Lung (tissue), 12 donors: Measurements from ENCODE around the gene LRP1B. TPM values are rescaled to one million over a fixed set of nuclear protein-coding genes. Genes with fewer than 3 reads are reported as not detected.

Experiments used
- ATAC-seq: fragments of 200-7000 bp; cut with Tn5 transposase; one replicate; pipeline ENCODE4 v1.9.1; 2020; ENCODE audit warnings: moderate number of reproducible peaks; ENCODE audit not compliant: insufficient read depth, low FRiP score
- DNase-seq, 3 donors: peaks; one replicate each; pipeline ENCODE4 v3.0.0-alpha.2; 2013 to 2017
- H3K27ac ChIP-seq, 2 donors: one replicate each; pipeline ENCODE4 v1.5.1; 2013; ENCODE audit warnings: mild to moderate bottlenecking in 2 of 2, moderate library complexity in 2 of 2, control low read depth in 1 of 2, inconsistent platforms in 1 of 2, low read depth in 1 of 2, low read length in 1 of 2
- H3K27me3 ChIP-seq, 3 donors: one replicate each; pipeline ENCODE4 v1.5.1; 2013; ENCODE audit warnings: low read length in 2 of 3; ENCODE audit not compliant: control insufficient read depth in 3 of 3, insufficient read depth in 3 of 3
- H3K36me3 ChIP-seq, 4 donors: one replicate each; pipeline ENCODE4 v1.5.1; 2013; ENCODE audit warnings: low read length in 4 of 4, mild to moderate bottlenecking in 1 of 4, moderate library complexity in 1 of 4; ENCODE audit not compliant: control insufficient read depth in 4 of 4, insufficient read depth in 4 of 4
- H3K4me1 ChIP-seq, 5 donors: one replicate each; pipeline ENCODE4 v1.5.1; 2013; ENCODE audit warnings: low read length in 5 of 5, mild to moderate bottlenecking in 2 of 5, moderate library complexity in 1 of 5; ENCODE audit not compliant: control insufficient read depth in 5 of 5, insufficient read depth in 5 of 5
- H3K4me3 ChIP-seq: one replicate; pipeline ENCODE4 v1.5.1; 2013; ENCODE audit warnings: mild to moderate bottlenecking, control low read depth, moderate library complexity
- H3K9ac ChIP-seq, 2 donors: one replicate each; pipeline ENCODE4 v1.5.1; 2013; ENCODE audit warnings: low read length in 2 of 2, control low read depth in 1 of 2; ENCODE audit not compliant: insufficient read depth in 1 of 2
- H3K9me3 ChIP-seq, 4 donors: one replicate each; pipeline ENCODE4 v1.5.1; 2013; ENCODE audit warnings: low read length in 3 of 4, mild to moderate bottlenecking in 1 of 4, moderate library complexity in 1 of 4; ENCODE audit not compliant: control insufficient read depth in 4 of 4, insufficient read depth in 3 of 4
- CTCF ChIP-seq: IDR thresholded peaks from 2 replicates; pipeline ENCODE4 v1.5.1; 2012; ENCODE audit warnings: mild to moderate bottlenecking; ENCODE audit errors: control extremely low read depth, extremely low read depth
- WGBS, 2 donors: extraction: QIAGEN DNeasy Blood & Tissue Kit; methylation state at CpG; one replicate each; pipeline ENCODE4 v1.1.7; 2013; 5-methylcytosine and 5-hydroxymethylcytosine counted together
- polyA plus RNA-seq, 2 donors: library from polyadenylated mRNA; stranded (reverse); fragments of 200-250 nt; gene quantifications; one replicate each; pipeline ENCODE4 v1.2.1, GENCODE V29; 2013
- total RNA-seq, 2 donors: library from RNA; depleted of rRNA in 1 of 2; stranded (reverse); fragments of >200 nt in 1 of 2; gene quantifications; one replicate each; pipeline ENCODE4 v1.2.1, GENCODE V29; 2014 to 2021
- donor health status: control.
- donor health status: control.
- donor health status: Bipolar disorder and iron deficiency.
- donor health status: healthy.
- donor health status: DM: yes; HTN: yes; CAD: no.

LRP1B gene
- total and polyA plus RNA-seq, 4 donors: 0.01 to 6.5 (median 0.16) TPM

- WGBS, 2 donors: 81 to 90% methylated on average over 2 of the region's 2 CpGs
- Histone ChIP-seq H3K27ac (no peak overlapping the region), H3K9ac (no peak overlapping the region), H3K36me3 (no peaks in the 10 kb centered on the region), H3K9me3 (no peaks in the 10 kb centered on the region), H3K27me3 (no peaks in the 10 kb centered on the region), H3K4me1 (peaks cover 0 to 4% (median 0%) of the 10 kb centered on the region in 5 donors), H3K4me3 (no peak overlapping the region)
- no peak for DNase-seq
- ATAC-seq: no peak
- no peak for TF ChIP-seq CTCF
Observed at GRCh38 chr2:141519906-141520305, 610.9 kb downstream of the LRP1B start.

- Histone ChIP-seq H3K36me3 (no peaks in the 10 kb centered on the region), H3K9me3 (peaks cover 0 to 1% (median 0%) of the 10 kb centered on the region in 4 donors), H3K4me1 (peaks cover 0 to 4% (median 0%) of the 10 kb centered on the region in 5 donors), H3K27ac (no peak overlapping the region), H3K9ac (no peak overlapping the region), H3K4me3 (no peak overlapping the region), H3K27me3 (no peaks in the 10 kb centered on the region)
- no peak for TF ChIP-seq CTCF
- DNase-seq (no peak), ATAC-seq (no peak)
- WGBS, 2 donors: 79 to 87% methylated on average over 2 of the region's 2 CpGs
Observed at GRCh38 chr2:141517852-141518421, 612.9 kb downstream of the LRP1B start.

GRCh38 chr2:141517180-141517851 lies 613.5 kb downstream of the LRP1B start:
- WGBS, 2 donors: 65 to 74% methylated on average over 5 of the region's 5 CpGs
- H3K27me3 ChIP-seq: no peaks in the 10 kb centered on the region
- H3K36me3 ChIP-seq: no peaks in the 10 kb centered on the region
- peaks cover 0 to 1% (median 0%) of the 10 kb centered on the region in 4 donors for H3K9me3 ChIP-seq
- H3K27ac ChIP-seq: no peak overlapping the region
- ATAC-seq: no peak
- no peak overlapping the region for H3K4me3 ChIP-seq
- H3K4me1 ChIP-seq: no peaks in the 10 kb centered on the region
- TF ChIP-seq CTCF: no peak
- DNase-seq: no peak
- no peak overlapping the region for H3K9ac ChIP-seq
